H9 (cell line): ENCODE results near the gene ATRX. TPM values are rescaled to one million over a fixed set of nuclear protein-coding genes. Genes with fewer than 3 reads are reported as not detected.

Source experiments
- DNase-seq: peaks from one replicate; pipeline ENCODE4 v3.0.0-alpha.2; 2017
- H2AFZ ChIP-seq: one replicate; pipeline ENCODE4 v1.6.1; 2013; ENCODE audit warnings: mild to moderate bottlenecking, low read length, control low read depth, moderate library complexity
- H2AK5ac ChIP-seq: 2 replicates; pipeline ENCODE4 v1.6.1; 2013; ENCODE audit warnings: low read length, control low read depth, mixed read lengths; ENCODE audit not compliant: insufficient read length
- H2BK120ac ChIP-seq: one replicate; pipeline ENCODE4 v1.6.1; 2013; ENCODE audit warnings: low read depth, mild to moderate bottlenecking, low read length, control low read depth, inconsistent platforms; ENCODE audit not compliant: poor library complexity, severe bottlenecking
- H2BK12ac ChIP-seq: 2 replicates; pipeline ENCODE4 v1.6.1; 2013; ENCODE audit warnings: low read length, control low read depth, mixed read lengths, low read depth; ENCODE audit not compliant: insufficient read length
- H2BK15ac ChIP-seq: 2 replicates; pipeline ENCODE4 v1.6.1; 2013; ENCODE audit warnings: low read depth, low read length, control low read depth
- H2BK20ac ChIP-seq: one replicate; pipeline ENCODE4 v1.6.1; 2013; ENCODE audit warnings: low read depth, mild to moderate bottlenecking, low read length, control low read depth, inconsistent platforms; ENCODE audit not compliant: poor library complexity, severe bottlenecking
- H2BK5ac ChIP-seq: 2 replicates; pipeline ENCODE4 v1.6.1; 2013; ENCODE audit warnings: low read length, control low read depth, mixed read lengths; ENCODE audit not compliant: insufficient read length
- H3K14ac ChIP-seq: 2 replicates; pipeline ENCODE4 v1.6.1; 2013; ENCODE audit warnings: low read length, control low read depth; ENCODE audit not compliant: insufficient read depth
- H3K18ac ChIP-seq: 2 replicates; pipeline ENCODE4 v1.6.1; 2013; ENCODE audit warnings: low read depth, mild to moderate bottlenecking, mixed read lengths, low read length, control low read depth; ENCODE audit not compliant: insufficient read length
- H3K23ac ChIP-seq: 2 replicates; pipeline ENCODE4 v1.6.1; 2013; ENCODE audit warnings: low read length, control low read depth, mixed read lengths, low read depth; ENCODE audit not compliant: insufficient read length
- H3K23me2 ChIP-seq: 2 replicates; pipeline ENCODE4 v1.6.1; 2013; ENCODE audit warnings: low read depth, mild to moderate bottlenecking, mixed read lengths, low read length, control low read depth; ENCODE audit not compliant: insufficient read length, poor library complexity, severe bottlenecking
- H3K27ac ChIP-seq: 2 replicates; pipeline ENCODE4 v1.5.1; 2013; ENCODE audit warnings: low read length, control low read depth, mixed read lengths, low read depth; ENCODE audit not compliant: insufficient read length
- H3K27me3 ChIP-seq: 2 replicates; pipeline ENCODE4 v1.6.1; 2013; ENCODE audit warnings: low read length, control low read depth, inconsistent platforms; ENCODE audit not compliant: insufficient read depth
- H3K4ac ChIP-seq: 2 replicates; pipeline ENCODE4 v1.6.1; 2013; ENCODE audit warnings: low read depth, mild to moderate bottlenecking, control low read depth, inconsistent platforms, low read length, moderate library complexity
- H3K4me1 ChIP-seq: 2 replicates; pipeline ENCODE4 v1.6.1; 2013; ENCODE audit warnings: low read length, control low read depth, inconsistent platforms; ENCODE audit not compliant: insufficient read depth
- H3K4me2 ChIP-seq: 2 replicates; pipeline ENCODE4 v1.6.1; 2013; ENCODE audit warnings: low read length, control low read depth, mixed read lengths; ENCODE audit not compliant: insufficient read length, insufficient read depth
- H3K56ac ChIP-seq: 2 replicates; pipeline ENCODE4 v1.6.1; 2013; ENCODE audit warnings: low read depth, mild to moderate bottlenecking, mixed read lengths, low read length, control low read depth; ENCODE audit not compliant: insufficient read length
- H3K79me1 ChIP-seq: 2 replicates; pipeline ENCODE4 v1.6.1; 2013; ENCODE audit warnings: low read depth, mild to moderate bottlenecking, moderate library complexity, low read length, control low read depth, inconsistent platforms; ENCODE audit not compliant: insufficient read depth, poor library complexity, severe bottlenecking
- H3K79me2 ChIP-seq: 2 replicates; pipeline ENCODE4 v1.6.1; 2013; ENCODE audit warnings: low read length, control low read depth, inconsistent platforms; ENCODE audit not compliant: insufficient read depth
- H3K9ac ChIP-seq: 2 replicates; pipeline ENCODE4 v1.6.1; 2013; ENCODE audit warnings: low read length, control low read depth, mixed read lengths; ENCODE audit not compliant: insufficient read length; ENCODE audit errors: extremely low read depth
- H3K9me3 ChIP-seq: one replicate; pipeline ENCODE4 v1.6.1; 2013; ENCODE audit warnings: low read depth, low read length, inconsistent platforms; ENCODE audit not compliant: control insufficient read depth
- H3T11ph ChIP-seq: one replicate; pipeline ENCODE4 v1.6.1; 2013; ENCODE audit warnings: mild to moderate bottlenecking, low read length, control low read depth, inconsistent platforms
- H4K20me1 ChIP-seq: one replicate; pipeline ENCODE4 v1.6.1; 2013; ENCODE audit not compliant: control insufficient read depth, insufficient read length, insufficient read depth
- H4K5ac ChIP-seq: 2 replicates; pipeline ENCODE4 v1.6.1; 2013; ENCODE audit warnings: low read depth, mild to moderate bottlenecking, mixed read lengths, low read length, control low read depth; ENCODE audit not compliant: insufficient read length
- H4K8ac ChIP-seq: replicated peaks from 2 replicates; pipeline ENCODE4 v1.6.1; 2013; ENCODE audit warnings: low read length, control low read depth, mixed read lengths, low read depth; ENCODE audit not compliant: insufficient read length
- H4K91ac ChIP-seq: 2 replicates; pipeline ENCODE4 v1.6.1; 2013; ENCODE audit warnings: low read depth, mild to moderate bottlenecking, moderate library complexity, mixed read lengths, low read length, control low read depth; ENCODE audit not compliant: insufficient read length
- H3K27ac Mint-ChIP-seq, 3 experiments: 2 replicates in 2 of 3; 3 replicates in 1 of 3; pipeline ENCODE4 v1.8.0; 2020 to 2021; ENCODE audit warnings: mixed read lengths in 3 of 3, mild to moderate bottlenecking in 1 of 3, moderate library complexity in 1 of 3
- H3K27me3 Mint-ChIP-seq: 2 replicates; pipeline ENCODE4 v1.8.0; 2021; ENCODE audit warnings: low read depth, mild to moderate bottlenecking, moderate library complexity, mixed read lengths
- H3K36me3 Mint-ChIP-seq, 3 experiments: 2 replicates in 2 of 3; 3 replicates in 1 of 3; pipeline ENCODE4 v1.8.0; 2020 to 2021; ENCODE audit warnings: low read depth in 3 of 3, mixed read lengths in 3 of 3; ENCODE audit not compliant: insufficient read depth in 1 of 3
- H3K4me1 Mint-ChIP-seq, 2 experiments: 2 replicates each; pipeline ENCODE4 v1.8.0; 2020; ENCODE audit warnings: mixed read lengths in 2 of 2
- H3K4me3 Mint-ChIP-seq, 2 experiments: 2 replicates in 1 of 2; 3 replicates in 1 of 2; pipeline ENCODE4 v1.8.0; 2020 to 2021; ENCODE audit warnings: mild to moderate bottlenecking in 2 of 2, mixed read lengths in 2 of 2, moderate library complexity in 1 of 2
- H3K9me3 Mint-ChIP-seq, 2 experiments: 2 replicates in 1 of 2; 3 replicates in 1 of 2; pipeline ENCODE4 v1.8.0; 2020; ENCODE audit warnings: mild to moderate bottlenecking in 2 of 2, mixed read lengths in 2 of 2, moderate library complexity in 1 of 2
- CTCF ChIP-seq: fragments of 200-600 bp; sonication (generic); conservative IDR thresholded peaks from 3 replicates; pipeline ENCODE4 v1.8.0; 2021; ENCODE audit warnings: antibody characterized with exemption, mild to moderate bottlenecking
- WGBS: extraction: QIAGEN DNeasy Blood & Tissue Kit; methylation state at CpG from one replicate; pipeline ENCODE4 v1.1.7; 2013; ENCODE audit warnings: missing lambda C conversion rate, low lambda C conversion rate, mixed read lengths; ENCODE audit not compliant: insufficient read length; ENCODE audit errors: extremely low coverage; 5-methylcytosine and 5-hydroxymethylcytosine counted together
- total RNA-seq: library from RNA; stranded (reverse); gene quantifications from 2 replicates; pipeline ENCODE4 v1.2.1, GENCODE V29; 2021

ATRX gene
- total RNA-seq, 1 experiment from 2014 or later, result 76.0 TPM

GRCh38 chrX:77597090-77597489 lies 188.9 kb downstream of the ATRX start:
- H3K4me2 ChIP-seq, result no peak overlapping the region
- Mint-ChIP-seq H3K4me1 (no peaks in the 10 kb centered on the region), H3K27me3 (no peaks in the 10 kb centered on the region), H3K9me3 (peaks cover 45 to 49% of the 10 kb centered on the region in 2 experiments), H3K4me3 (no peak overlapping the region), H3K27ac (peak overlapping the region in 1 of 3 experiments; percentile 49; a peak in 1 of 7 replicates), H3K36me3 (peaks cover 15 to 32% (median 24%) of the 10 kb centered on the region in 3 experiments)
- no peak overlapping the region for H3K18ac ChIP-seq
- no peak overlapping the region for H3K56ac ChIP-seq
- H3K23me2 ChIP-seq, result no peaks in the 10 kb centered on the region
- no peak overlapping the region for H2BK12ac ChIP-seq
- H2BK120ac ChIP-seq, result no peak overlapping the region
- H3K79me2 ChIP-seq, result no peaks in the 10 kb centered on the region
- H3K14ac ChIP-seq, result no peak overlapping the region
- no peak overlapping the region for H2BK15ac ChIP-seq
- WGBS, result no CpG with 5 or more reads among the region's 1 CpG
- no peaks in the 10 kb centered on the region for H3K79me1 ChIP-seq
- no peaks in the 10 kb centered on the region for H3K9me3 ChIP-seq
- no peaks in the 10 kb centered on the region for H4K20me1 ChIP-seq
- H2AK5ac ChIP-seq, result no peak overlapping the region
- no peak overlapping the region for H4K8ac ChIP-seq
- H3K4me1 ChIP-seq, result no peaks in the 10 kb centered on the region
- H2BK5ac ChIP-seq, result no peak overlapping the region
- H3T11ph ChIP-seq, result no peak overlapping the region
- TF ChIP-seq CTCF, result peak; percentile 51; the same call in 2 of the 3 replicates
- no peaks in the 10 kb centered on the region for H3K27me3 ChIP-seq
- H2BK20ac ChIP-seq, result no peak overlapping the region
- no peak overlapping the region for H3K23ac ChIP-seq
- no peak overlapping the region for H3K9ac ChIP-seq
- H2AFZ ChIP-seq, result no peak overlapping the region
- no peak overlapping the region for H4K5ac ChIP-seq
- no peak overlapping the region for H4K91ac ChIP-seq
- DNase-seq, result no peak
- H3K27ac ChIP-seq, result no peak overlapping the region
- no peak overlapping the region for H3K4ac ChIP-seq
